Raji (cell line): ENCODE data around the gene HAGHL.
A peak's percentile ranks its signal among the peaks of the same experiment; 100 is the strongest.

ENCODE experiments used
- POLR2A ChIP-seq: IDR thresholded peaks from 2 replicates; pipeline ENCODE4 v1.6.1; 2011; ENCODE audit warnings: low read depth, low read length, control low read depth; ENCODE audit not compliant: insufficient read depth

HAGHL gene

GRCh38 chr16:730666-731509 lies 4.0 kb downstream of the HAGHL start:
- no peak for TF ChIP-seq POLR2A

- TF ChIP-seq POLR2A = no peak
These were observed 5.4 kb downstream of the HAGHL start for GRCh38 chr16:732332-732731.

GRCh38 chr16:732936-733335 lies 6.0 kb downstream of the HAGHL start:
- TF ChIP-seq POLR2A = no peak

GRCh38 chr16:733382-734207 lies 6.7 kb downstream of the HAGHL start:
- no peak for TF ChIP-seq POLR2A

- TF ChIP-seq POLR2A = no peak
These were observed 7.5 kb downstream of the HAGHL start for GRCh38 chr16:734208-734980.

- no peak for TF ChIP-seq POLR2A
These were observed 8.3 kb downstream of the HAGHL start for GRCh38 chr16:734981-735881.

GRCh38 chr16:735982-736453 lies 9.1 kb downstream of the HAGHL start:
- no peak for TF ChIP-seq POLR2A

- no peak for TF ChIP-seq POLR2A
These were observed 10.1 kb downstream of the HAGHL start for GRCh38 chr16:736936-737481.

- no peak for TF ChIP-seq POLR2A
These were observed 12.9 kb downstream of the HAGHL start for GRCh38 chr16:739560-740458.

GRCh38 chr16:740459-740763 lies 13.5 kb downstream of the HAGHL start:
- TF ChIP-seq POLR2A = no peak

GRCh38 chr16:740764-741505 lies 14.0 kb downstream of the HAGHL start, which contains the start of gene CIAO3:
Gene CIAO3 (minus strand): TSS chr16:740997. CDS start chr16:740985, 12 bp downstream.
- TF ChIP-seq POLR2A = peak; percentile 75

- no peak for TF ChIP-seq POLR2A
These were observed 15.2 kb downstream of the HAGHL start for GRCh38 chr16:741986-742629.
